GM12873 (cell line): ENCODE data around the gene ACOT7.

ENCODE experiments used
- TF ChIP-seq, protein P1 (sequence below): IDR thresholded peaks from 2 replicates; pipeline ENCODE4 v1.5.1; 2012; ENCODE audit warnings: low read depth, mild to moderate bottlenecking, moderate library complexity, low read length, control low read depth; ENCODE audit not compliant: insufficient read depth; ENCODE audit errors: missing control alignments

ACOT7 gene

DNA sequence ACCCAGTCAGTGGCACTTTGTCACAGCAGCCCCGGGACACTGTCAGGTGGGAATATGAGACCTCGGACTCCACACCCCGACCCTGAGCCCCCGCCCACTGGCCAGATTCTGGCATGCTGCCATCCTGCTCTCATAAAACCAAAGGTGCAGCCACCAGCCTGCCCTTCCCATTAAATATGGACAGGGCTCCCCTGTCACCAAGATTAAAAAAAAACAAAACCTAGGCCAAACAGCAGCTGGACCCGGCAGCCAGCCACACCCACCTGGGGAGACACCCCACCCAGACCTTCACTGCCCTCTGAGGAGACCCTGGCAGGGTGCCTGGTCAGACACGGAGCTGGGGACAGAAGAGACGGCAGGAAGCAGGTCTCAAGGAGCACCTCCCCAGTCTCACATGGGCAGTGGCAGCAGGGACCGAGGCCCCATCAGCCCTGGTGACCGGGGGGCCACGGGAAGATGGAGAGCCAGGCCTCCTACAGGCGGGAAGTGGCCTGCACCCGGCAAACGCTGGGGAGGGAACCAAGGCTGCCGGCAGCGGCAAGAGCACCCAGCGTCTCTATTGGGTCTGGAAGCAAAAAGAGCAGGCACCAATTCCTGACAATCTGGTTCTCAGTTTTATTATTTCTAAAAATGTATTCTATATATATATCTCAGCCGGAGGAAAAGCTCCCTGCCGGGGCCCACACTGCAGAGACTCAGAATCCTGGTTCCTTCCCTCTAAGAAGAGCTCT, 61.9 kb downstream of the ACOT7 start:
- TF ChIP-seq, protein P1, sequence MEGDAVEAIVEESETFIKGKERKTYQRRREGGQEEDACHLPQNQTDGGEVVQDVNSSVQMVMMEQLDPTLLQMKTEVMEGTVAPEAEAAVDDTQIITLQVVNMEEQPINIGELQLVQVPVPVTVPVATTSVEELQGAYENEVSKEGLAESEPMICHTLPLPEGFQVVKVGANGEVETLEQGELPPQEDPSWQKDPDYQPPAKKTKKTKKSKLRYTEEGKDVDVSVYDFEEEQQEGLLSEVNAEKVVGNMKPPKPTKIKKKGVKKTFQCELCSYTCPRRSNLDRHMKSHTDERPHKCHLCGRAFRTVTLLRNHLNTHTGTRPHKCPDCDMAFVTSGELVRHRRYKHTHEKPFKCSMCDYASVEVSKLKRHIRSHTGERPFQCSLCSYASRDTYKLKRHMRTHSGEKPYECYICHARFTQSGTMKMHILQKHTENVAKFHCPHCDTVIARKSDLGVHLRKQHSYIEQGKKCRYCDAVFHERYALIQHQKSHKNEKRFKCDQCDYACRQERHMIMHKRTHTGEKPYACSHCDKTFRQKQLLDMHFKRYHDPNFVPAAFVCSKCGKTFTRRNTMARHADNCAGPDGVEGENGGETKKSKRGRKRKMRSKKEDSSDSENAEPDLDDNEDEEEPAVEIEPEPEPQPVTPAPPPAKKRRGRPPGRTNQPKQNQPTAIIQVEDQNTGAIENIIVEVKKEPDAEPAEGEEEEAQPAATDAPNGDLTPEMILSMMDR = no peak

DNA sequence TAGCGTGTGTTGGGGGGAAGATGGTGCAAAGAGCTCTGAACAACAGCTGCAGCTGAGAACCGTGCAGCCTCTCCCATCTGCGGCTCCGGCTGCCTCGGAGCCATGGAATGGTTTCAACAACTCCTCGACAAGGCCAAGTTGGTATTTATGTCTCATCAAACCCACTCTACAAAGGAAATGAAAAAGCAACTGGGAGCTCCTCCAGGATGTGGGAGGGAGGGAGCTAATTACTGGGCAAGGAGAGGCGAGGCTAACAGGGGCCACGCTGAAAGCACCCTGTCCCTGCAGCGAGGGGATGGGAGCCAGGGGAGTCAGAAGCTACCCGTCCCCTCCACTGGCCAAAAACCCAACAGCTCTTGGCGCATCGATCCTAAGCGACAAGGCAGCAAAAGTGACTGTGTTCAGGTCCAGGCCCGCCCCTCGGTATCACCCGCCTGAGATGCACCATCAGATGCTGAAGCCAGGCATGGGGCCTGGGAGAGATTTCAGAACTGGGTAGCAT, 63.1 kb downstream of the ACOT7 start:
- TF ChIP-seq, protein P1 = no peak

GRCh38 chr1:6329851-6330250, 63.7 kb downstream of the ACOT7 start:
- TF ChIP-seq, protein P1 = no peak

DNA sequence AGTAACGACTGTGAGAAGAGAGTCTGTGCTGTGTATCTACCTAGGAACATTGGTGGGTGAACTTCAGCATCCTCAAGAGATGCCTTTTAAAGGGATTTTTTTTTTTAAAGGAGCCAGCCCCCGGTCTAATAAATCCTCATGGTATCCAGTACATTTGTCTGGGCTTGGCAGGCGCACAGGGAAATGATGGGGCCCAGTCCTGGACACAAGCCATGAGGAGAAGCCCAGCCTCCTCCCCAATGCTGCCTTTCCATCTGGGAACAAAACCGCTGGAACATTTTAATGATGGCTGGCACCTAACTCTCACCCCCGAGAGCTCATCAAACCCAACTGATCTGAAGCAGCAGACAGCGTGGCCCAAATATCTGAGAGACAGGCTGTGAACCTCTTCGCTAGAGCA, 64.2 kb downstream of the ACOT7 start:
- TF ChIP-seq, protein P1 = no peak

- TF ChIP-seq, protein P1 = no peak
Observed at GRCh38 chr1:6328696-6329095, 64.9 kb downstream of the ACOT7 start.

- TF ChIP-seq, protein P1 = no peak
Observed at GRCh38 chr1:6328091-6328490, 65.5 kb downstream of the ACOT7 start.

DNA sequence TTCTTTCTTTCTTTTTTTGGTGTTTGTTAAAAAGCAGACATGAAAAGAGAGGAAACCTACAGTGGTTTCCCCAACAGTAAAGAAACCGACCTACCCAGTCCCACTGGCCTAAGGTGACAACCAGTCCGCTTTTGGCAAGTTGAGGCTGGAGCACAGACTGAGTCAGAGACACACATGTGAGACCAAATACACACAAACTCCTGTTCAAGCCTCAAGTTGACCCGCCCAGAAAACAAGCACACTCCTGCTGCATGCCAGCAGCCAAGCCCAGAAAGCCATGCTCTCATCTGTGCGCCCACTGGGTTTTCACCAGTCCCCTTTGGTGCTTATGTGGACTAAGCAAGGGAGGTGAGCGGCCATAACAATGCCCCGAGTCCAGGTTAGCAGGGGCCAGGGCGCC, 68.1 kb downstream of the ACOT7 start:
- TF ChIP-seq, protein P1 = no peak
